OCI-LY3 (cell line): Measurements from ENCODE around the gene NR2C2AP.

Experiments
- H2AFZ ChIP-seq: fragments of 200-600, 300-600 bp; shearing (Covaris generic); 2 replicates; pipeline ENCODE4 v1.6.0; 2014; ENCODE audit warnings: antibody characterized with exemption, low read depth, low read length
- H3K27ac ChIP-seq: fragments of 200-600, 300-600 bp; sonication (generic); 2 replicates; pipeline ENCODE4 v1.5.1; 2014; ENCODE audit warnings: mild to moderate bottlenecking, low read length, moderate library complexity, mixed read lengths
- H3K27me3 ChIP-seq: fragments of 200-600, 300-600 bp; sonication (generic); 2 replicates; pipeline ENCODE4 v1.6.1; 2014; ENCODE audit warnings: low read depth, low read length, mixed read lengths
- H3K36me3 ChIP-seq: fragments of 200-600, 300-600 bp; sonication (generic); replicated peaks from 2 replicates; pipeline ENCODE3; 2014; ENCODE audit warnings: low read depth, low read length, mixed read lengths
- H3K4me1 ChIP-seq: fragments of 300-600, 200-600 bp; sonication (generic); 2 replicates; pipeline ENCODE4 v1.6.1; 2014; ENCODE audit warnings: low read length, mixed read lengths
- H3K4me2 ChIP-seq: fragments of 200-600, 300-600 bp; sonication (generic); 2 replicates; pipeline ENCODE4 v1.6.1; 2014; ENCODE audit warnings: low read length, mixed read lengths
- H3K4me3 ChIP-seq: fragments of 300-600, 200-600 bp; sonication (generic); 2 replicates; pipeline ENCODE4 v1.5.1; 2014; ENCODE audit warnings: antibody characterized with exemption, mild to moderate bottlenecking, low read length, moderate library complexity
- H3K79me2 ChIP-seq: fragments of 300-600, 200-600 bp; shearing (Covaris generic); 2 replicates; pipeline ENCODE4 v1.6.1; 2014; ENCODE audit warnings: mild to moderate bottlenecking, low read length, mixed read lengths
- H3K9ac ChIP-seq: fragments of 300-600, 200-600 bp; shearing (Covaris generic); 2 replicates; pipeline ENCODE4 v1.6.0; 2014; ENCODE audit warnings: mild to moderate bottlenecking, low read length, moderate library complexity
- H3K9me3 ChIP-seq: fragments of 200-600, 300-600 bp; shearing (Covaris generic); 2 replicates; pipeline ENCODE4 v1.6.1; 2014; ENCODE audit warnings: low read length, mixed read lengths; ENCODE audit not compliant: insufficient read depth
- H4K20me1 ChIP-seq: fragments of 200-600, 300-600 bp; sonication (generic); 2 replicates; pipeline ENCODE4 v1.6.1; 2016; ENCODE audit warnings: low read length, mixed read lengths; ENCODE audit not compliant: insufficient read depth
- EZH2phosphoT487 ChIP-seq: fragments of 200-600 bp; shearing (Covaris generic); IDR thresholded peaks from 2 replicates; pipeline ENCODE4 v1.6.1; 2018; ENCODE audit warnings: antibody characterized with exemption, mixed run types, low read depth
- TF ChIP-seq, protein P1 (sequence below): fragments of 200-600, 300-600 bp; sonication (generic); IDR thresholded peaks from 2 replicates; pipeline ENCODE4 v1.5.1; 2014; ENCODE audit warnings: antibody characterized with exemption, low read length, low read depth

Gene NR2C2AP

DNA sequence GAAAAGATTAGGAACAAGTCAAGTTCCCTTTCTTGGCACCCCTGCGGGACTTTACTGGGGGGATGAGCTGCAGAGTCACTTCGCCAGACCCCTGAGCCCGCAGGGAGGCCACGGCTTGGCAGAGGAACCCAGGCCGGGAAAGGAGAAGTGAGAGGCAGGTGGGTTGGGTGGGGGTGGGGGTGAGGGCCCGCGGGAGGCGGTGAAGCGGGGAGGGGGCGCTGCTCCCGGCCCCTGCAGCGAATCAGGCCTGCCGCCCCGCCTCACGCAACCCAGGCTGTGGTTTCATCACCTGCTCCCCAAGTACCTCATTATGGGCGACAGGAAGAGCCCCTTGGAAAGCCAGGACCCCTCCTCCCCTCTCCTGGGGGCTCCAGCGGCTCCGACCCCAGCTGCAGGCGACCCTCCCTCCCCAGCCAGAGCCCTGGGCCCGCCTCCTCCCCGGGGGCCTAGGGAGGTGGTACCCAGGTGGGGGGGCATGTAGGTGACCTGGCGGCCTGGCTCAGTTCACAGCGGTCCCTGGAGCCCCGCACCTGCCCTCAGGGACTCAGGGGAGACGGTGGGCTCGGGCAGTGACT, 42.7 kb downstream of the NR2C2AP start:
- Histone ChIP-seq H3K9me3 (no peaks in the 10 kb centered on the region), H3K4me3 (peak overlapping the region; percentile 67), H4K20me1 (no peaks in the 10 kb centered on the region; the same call in 1 of the 2 replicates), H2AFZ (no peak overlapping the region), H3K27ac (peak overlapping the region; percentile 85), H3K79me2 (peaks cover 8% of the 10 kb centered on the region; the same call in 1 of the 2 replicates), H3K36me3 (peaks cover 10% of the 10 kb centered on the region), H3K4me2 (peak overlapping the region; percentile 85), H3K4me1 (peaks cover 62% of the 10 kb centered on the region), H3K9ac (peak overlapping the region; percentile 74), H3K27me3 (no peaks in the 10 kb centered on the region)
- no peak for TF ChIP-seq EZH2phosphoT487
- TF ChIP-seq, protein P1, sequence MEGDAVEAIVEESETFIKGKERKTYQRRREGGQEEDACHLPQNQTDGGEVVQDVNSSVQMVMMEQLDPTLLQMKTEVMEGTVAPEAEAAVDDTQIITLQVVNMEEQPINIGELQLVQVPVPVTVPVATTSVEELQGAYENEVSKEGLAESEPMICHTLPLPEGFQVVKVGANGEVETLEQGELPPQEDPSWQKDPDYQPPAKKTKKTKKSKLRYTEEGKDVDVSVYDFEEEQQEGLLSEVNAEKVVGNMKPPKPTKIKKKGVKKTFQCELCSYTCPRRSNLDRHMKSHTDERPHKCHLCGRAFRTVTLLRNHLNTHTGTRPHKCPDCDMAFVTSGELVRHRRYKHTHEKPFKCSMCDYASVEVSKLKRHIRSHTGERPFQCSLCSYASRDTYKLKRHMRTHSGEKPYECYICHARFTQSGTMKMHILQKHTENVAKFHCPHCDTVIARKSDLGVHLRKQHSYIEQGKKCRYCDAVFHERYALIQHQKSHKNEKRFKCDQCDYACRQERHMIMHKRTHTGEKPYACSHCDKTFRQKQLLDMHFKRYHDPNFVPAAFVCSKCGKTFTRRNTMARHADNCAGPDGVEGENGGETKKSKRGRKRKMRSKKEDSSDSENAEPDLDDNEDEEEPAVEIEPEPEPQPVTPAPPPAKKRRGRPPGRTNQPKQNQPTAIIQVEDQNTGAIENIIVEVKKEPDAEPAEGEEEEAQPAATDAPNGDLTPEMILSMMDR: no peak

DNA sequence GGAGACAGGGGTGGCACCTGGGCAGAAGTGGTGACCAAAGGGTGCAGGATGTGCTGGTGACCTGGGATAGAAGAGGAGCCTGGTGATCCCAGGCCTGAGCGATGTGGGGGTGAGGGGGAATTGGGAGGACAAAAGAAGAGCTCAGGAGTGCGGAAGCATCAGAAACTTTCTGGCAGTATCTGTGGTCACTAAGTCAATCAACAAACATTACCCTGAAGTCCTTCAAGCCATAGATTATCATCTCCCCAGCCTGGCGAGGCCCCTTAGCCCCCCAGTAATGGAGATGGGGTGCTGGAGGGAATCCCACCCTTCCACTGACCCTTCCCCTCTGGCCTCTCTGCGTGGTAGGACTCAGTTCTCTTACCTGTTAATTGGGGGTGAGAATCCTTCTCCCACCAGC, 43.7 kb downstream of the NR2C2AP start:
- Histone ChIP-seq H3K9me3 (no peaks in the 10 kb centered on the region), H3K9ac (peak overlapping the region; percentile 54; the same call in 1 of the 2 replicates), H3K79me2 (peaks cover 8% of the 10 kb centered on the region; the same call in 1 of the 2 replicates), H3K27ac (peak overlapping the region; percentile 85), H3K4me1 (peaks cover 73% of the 10 kb centered on the region), H3K4me3 (peak overlapping the region; percentile 3; the same call in 1 of the 2 replicates), H3K27me3 (no peaks in the 10 kb centered on the region), H3K36me3 (peaks cover 11% of the 10 kb centered on the region), H3K4me2 (peak overlapping the region; percentile 85), H2AFZ (no peak overlapping the region), H4K20me1 (no peaks in the 10 kb centered on the region)
- no peak for TF ChIP-seq EZH2phosphoT487
- TF ChIP-seq, protein P1: no peak

DNA sequence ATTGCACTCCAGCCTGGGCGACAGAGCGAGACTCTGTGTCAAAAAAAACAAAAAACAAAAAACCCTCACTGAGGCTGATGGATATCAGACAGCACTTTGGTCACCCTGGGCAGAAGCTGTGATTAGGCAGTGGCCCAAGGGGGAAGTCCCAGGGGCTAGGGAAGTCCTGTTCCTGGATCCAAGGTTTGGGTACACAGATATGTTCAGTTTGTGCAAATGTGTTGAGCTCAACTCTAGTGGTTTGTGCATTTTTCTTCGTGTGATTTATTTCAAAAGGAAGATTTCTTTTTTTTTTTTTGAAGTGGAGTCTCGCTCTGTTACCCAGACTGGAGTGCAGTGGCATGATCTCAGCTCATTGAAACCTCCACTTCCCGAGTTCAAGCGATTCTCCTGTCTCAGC, 45.4 kb downstream of the NR2C2AP start:
- Histone ChIP-seq H4K20me1 (no peaks in the 10 kb centered on the region), H3K4me1 (peaks cover 78% of the 10 kb centered on the region), H2AFZ (no peak overlapping the region), H3K27ac (peak overlapping the region; percentile 60), H3K9ac (no peak overlapping the region), H3K79me2 (peaks cover 8% of the 10 kb centered on the region; the same call in 1 of the 2 replicates), H3K36me3 (peaks cover 12% of the 10 kb centered on the region), H3K9me3 (no peaks in the 10 kb centered on the region), H3K4me2 (peak overlapping the region; percentile 32), H3K4me3 (no peak overlapping the region), H3K27me3 (no peaks in the 10 kb centered on the region)
- TF ChIP-seq, protein P1: no peak
- TF ChIP-seq EZH2phosphoT487: no peak

DNA sequence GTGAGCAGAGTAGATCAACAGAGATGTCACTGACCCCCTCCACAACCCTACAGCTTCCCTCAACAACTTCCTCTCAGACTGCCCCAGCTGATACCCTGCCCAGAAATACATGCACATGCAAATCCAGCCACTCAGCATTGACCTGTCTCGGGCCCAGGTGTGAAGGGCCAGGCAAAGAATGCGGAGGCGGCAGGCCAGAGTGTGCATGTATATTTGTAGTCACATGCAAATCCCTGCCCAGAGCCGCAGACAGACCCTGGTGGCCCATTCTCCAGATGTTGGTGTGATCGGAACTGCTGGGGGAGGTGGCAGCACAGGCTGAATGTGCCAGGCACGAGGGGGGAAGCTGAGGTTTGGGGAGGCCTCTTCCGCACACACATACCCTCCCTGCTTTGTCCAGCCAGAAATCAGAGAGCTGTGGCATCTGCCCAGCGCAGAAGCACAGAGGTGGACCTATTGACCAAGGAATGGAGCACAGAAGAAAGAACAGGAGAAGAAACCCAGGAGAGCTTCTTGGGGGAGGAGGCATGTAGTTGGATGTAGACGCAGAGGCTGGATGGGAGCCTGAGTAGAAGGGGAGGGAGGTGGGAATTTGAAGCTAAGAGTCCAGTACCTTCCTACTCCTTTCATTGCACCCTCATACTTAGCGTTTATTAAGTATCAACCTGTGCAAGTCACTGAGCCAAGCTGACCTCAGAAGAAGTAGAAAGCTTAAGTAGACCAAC, 47.6 kb downstream of the NR2C2AP start:
- Histone ChIP-seq H3K79me2 (no peaks in the 10 kb centered on the region; the same call in 1 of the 2 replicates), H3K4me1 (peaks cover 87% of the 10 kb centered on the region), H3K4me3 (peak overlapping the region; percentile 29), H3K27me3 (no peaks in the 10 kb centered on the region), H4K20me1 (no peaks in the 10 kb centered on the region), H3K36me3 (peaks cover 12% of the 10 kb centered on the region), H3K9ac (peak overlapping the region; percentile 50), H3K9me3 (no peaks in the 10 kb centered on the region), H3K4me2 (peak overlapping the region; percentile 63), H3K27ac (peak overlapping the region; percentile 81), H2AFZ (no peak overlapping the region)
- TF ChIP-seq EZH2phosphoT487: no peak
- TF ChIP-seq, protein P1: no peak
